Colon (tissue), 2 donors: ENCODE measurements around the gene PRR4.

Experiments
- FAIRE-seq: peaks from 2 replicates; lab custom pipeline; 2012; peaks lifted over from hg19 to GRCh38; lab: Jason Lieb, UNC
- donor health status: control.
- donor health status: control.

The PRR4 gene

DNA sequence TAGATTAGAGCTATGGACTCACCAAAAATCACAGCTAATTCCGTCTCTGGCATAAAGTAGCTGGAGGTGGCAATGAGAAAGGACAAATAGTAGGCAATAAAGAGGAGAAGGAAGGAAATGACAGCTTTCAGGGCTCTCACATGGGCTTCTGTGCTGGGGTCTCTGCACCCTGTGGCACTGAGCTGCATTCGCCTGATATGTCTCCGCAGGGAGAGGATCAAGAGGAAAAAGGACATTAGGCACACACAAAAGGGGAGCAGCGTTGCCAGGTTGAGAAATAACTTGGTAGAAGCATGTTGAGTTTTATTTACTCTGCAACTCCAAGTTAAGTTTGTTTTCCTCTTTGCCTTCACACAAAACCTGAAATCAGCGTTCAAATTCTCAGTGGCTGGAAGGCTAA is 47.5 kb downstream of the PRR4 start:
- no peak for FAIRE-seq
